ENCODE results near the gene MYO9B.
A peak's percentile ranks its signal among the peaks of the same experiment; 100 is the strongest.

Gene MYO9B

GRCh38 chr19:17240826-17241399 lies 165.3 kb downstream of the MYO9B start:
- no peak for DNase-seq (ENCODE audit: low read depth, low spot score)

GRCh38 chr19:17242431-17243208 lies 167.0 kb downstream of the MYO9B start:
- DNase-seq (ENCODE audit: low read depth, low spot score) = no peak

- no peak for DNase-seq (ENCODE audit: low read depth, low spot score)
Measured at GRCh38 chr19:17243211-17243829, 167.7 kb downstream of the MYO9B start.

- DNase-seq (ENCODE audit: low read depth, low spot score) = no peak
Measured at GRCh38 chr19:17243830-17244617, 168.4 kb downstream of the MYO9B start.

GRCh38 chr19:17244618-17245534 lies 169.3 kb downstream of the MYO9B start:
- DNase-seq (ENCODE audit: low read depth, low spot score) = no peak

- DNase-seq (ENCODE audit: low read depth, low spot score) = no peak
Measured at GRCh38 chr19:17245535-17245984, 170.0 kb downstream of the MYO9B start, which contains the start of gene NR2F6. Gene NR2F6, minus strand, starts transcription at chr19:17245919. Its CDS starts 699 bp downstream, at chr19:17245220.

- peak; percentile 45 for DNase-seq (ENCODE audit: low read depth, low spot score)
Measured at GRCh38 chr19:17246681-17247425, 171.3 kb downstream of the MYO9B start.

GRCh38 chr19:17248011-17248776 lies 172.6 kb downstream of the MYO9B start:
- no peak for DNase-seq (ENCODE audit: low read depth, low spot score)

GRCh38 chr19:17249887-17250548 lies 174.4 kb downstream of the MYO9B start:
- no peak for DNase-seq (ENCODE audit: low read depth, low spot score)

- no peak for DNase-seq (ENCODE audit: low read depth, low spot score)
Measured at GRCh38 chr19:17254636-17255035, 179.1 kb downstream of the MYO9B start.

- no peak for DNase-seq (ENCODE audit: low read depth, low spot score)
Measured at GRCh38 chr19:17255150-17255621, 179.6 kb downstream of the MYO9B start.

GRCh38 chr19:17256130-17256529 lies 180.6 kb downstream of the MYO9B start:
- no peak for DNase-seq (ENCODE audit: low read depth, low spot score)

- no peak for DNase-seq (ENCODE audit: low read depth, low spot score)
Measured at GRCh38 chr19:17259118-17259780, 183.7 kb downstream of the MYO9B start.

- DNase-seq (ENCODE audit: low read depth, low spot score) = no peak
Measured at GRCh38 chr19:17259934-17260333, 184.4 kb downstream of the MYO9B start.

GRCh38 chr19:17260842-17261325 lies 185.3 kb downstream of the MYO9B start:
- DNase-seq (ENCODE audit: low read depth, low spot score) = no peak

GRCh38 chr19:17262557-17262956 lies 187.0 kb downstream of the MYO9B start:
- no peak for DNase-seq (ENCODE audit: low read depth, low spot score)

All from brain pericyte (primary cell).